Mesodermal cell (in vitro differentiated cells): ENCODE measurements around the gene ARFGAP2.
A peak's percentile ranks its signal among the peaks of the same experiment; 100 is the strongest.

Experiments used
- H3K27ac ChIP-seq: 2 replicates; pipeline ENCODE4 v1.7.0; 2013; ENCODE audit warnings: mild to moderate bottlenecking, low read depth, low read length, moderate library complexity; ENCODE audit not compliant: severe bottlenecking
- H3K36me3 ChIP-seq: 2 replicates; pipeline ENCODE4 v1.7.1; 2013; ENCODE audit warnings: mild to moderate bottlenecking, low read length, moderate library complexity; ENCODE audit not compliant: control insufficient read depth, insufficient read depth
- H3K4me1 ChIP-seq: one replicate; pipeline ENCODE4 v1.7.1; 2013; ENCODE audit warnings: mild to moderate bottlenecking, low read length; ENCODE audit not compliant: insufficient read depth, control insufficient read depth, poor library complexity, severe bottlenecking
- H3K4me3 ChIP-seq: 2 replicates; pipeline ENCODE4 v1.7.0; 2013; ENCODE audit warnings: low read length, control low read depth, mild to moderate bottlenecking; ENCODE audit not compliant: insufficient read depth, poor library complexity, severe bottlenecking; ENCODE audit errors: extremely low read depth
- H3K9me3 ChIP-seq: 2 replicates; pipeline ENCODE4 v1.7.1; 2013; ENCODE audit warnings: mild to moderate bottlenecking, low read length, moderate library complexity; ENCODE audit not compliant: control insufficient read depth
- WGBS, 2 experiments: methylation state at CpG; one replicate each; pipeline ENCODE4 v1.1.5; 2013; ENCODE audit warnings: missing lambda C conversion rate in 2 of 2; ENCODE audit not compliant: insufficient coverage in 2 of 2; 5-methylcytosine and 5-hydroxymethylcytosine counted together

ARFGAP2 gene

GRCh38 chr11:47187723-47188122 lies 11.0 kb upstream of the ARFGAP2 start:
- Histone ChIP-seq H3K4me1 (peaks cover 23% of the 10 kb centered on the region), H3K36me3 (peaks cover 2% of the 10 kb centered on the region), H3K9me3 (no peaks in the 10 kb centered on the region), H3K27ac (peak overlapping the region; percentile 2), H3K4me3 (peak overlapping the region; percentile 74)
- 53 to 69% methylated on average over 4 to 5 of the region's 5 CpGs for WGBS, 2 experiments

DNA sequence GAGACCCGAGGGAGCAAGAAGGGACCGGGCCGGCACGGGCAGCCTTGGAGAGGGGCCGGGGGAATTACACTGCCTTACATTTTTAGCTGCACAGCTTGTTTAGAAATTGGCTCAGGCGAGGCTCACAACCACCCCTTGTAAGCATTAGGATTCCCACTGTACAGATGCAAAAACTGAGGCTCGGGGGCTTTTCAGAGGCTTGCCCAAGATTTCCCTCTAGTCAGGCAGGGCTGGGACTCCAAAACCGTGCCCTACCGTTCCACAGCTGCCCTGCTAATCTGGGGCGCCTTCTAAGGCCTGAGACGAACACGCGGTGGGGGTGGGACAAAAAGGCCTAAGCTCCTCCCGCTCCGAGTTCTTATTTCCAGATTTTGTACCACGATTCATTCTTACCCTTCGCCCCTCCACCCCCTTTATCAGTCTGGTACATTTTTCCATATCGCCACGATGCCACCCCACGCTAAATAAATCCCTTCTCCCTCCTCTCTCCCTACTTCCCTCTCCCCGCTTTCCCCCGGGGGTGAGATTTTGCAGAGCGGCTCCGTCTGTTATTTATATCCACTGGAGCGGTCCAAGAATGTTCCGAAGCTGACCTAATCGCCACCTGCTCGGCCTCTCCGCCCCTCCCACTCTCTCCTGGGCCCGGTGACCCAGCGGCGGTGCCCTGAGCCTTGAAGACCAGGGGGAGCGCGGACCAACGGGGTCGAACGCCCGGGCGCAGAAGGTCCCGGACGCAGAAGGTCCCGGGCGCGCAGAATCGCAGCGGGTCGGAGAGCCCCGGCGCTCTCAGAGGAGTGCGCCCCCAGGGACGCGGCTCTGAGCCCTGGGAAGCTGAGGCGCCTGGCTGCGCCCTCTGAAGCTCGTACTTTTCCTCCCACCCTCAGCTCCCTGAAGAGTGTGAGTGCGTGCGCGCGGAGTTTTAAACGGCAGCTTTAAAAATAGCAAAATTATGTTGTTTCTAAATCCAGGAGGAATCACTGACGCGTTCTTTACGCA lies 10.3 kb upstream of the ARFGAP2 start:
- 2% methylated on average over 53 to 55 of the region's 63 CpGs for WGBS, 2 experiments
- H3K4me3 ChIP-seq = peak overlapping the region; percentile 74
- H3K4me1 ChIP-seq = peaks cover 23% of the 10 kb centered on the region
- no peaks in the 10 kb centered on the region for H3K9me3 ChIP-seq
- H3K27ac ChIP-seq = peak overlapping the region; percentile 68
- H3K36me3 ChIP-seq = peaks cover 8% of the 10 kb centered on the region

DNA sequence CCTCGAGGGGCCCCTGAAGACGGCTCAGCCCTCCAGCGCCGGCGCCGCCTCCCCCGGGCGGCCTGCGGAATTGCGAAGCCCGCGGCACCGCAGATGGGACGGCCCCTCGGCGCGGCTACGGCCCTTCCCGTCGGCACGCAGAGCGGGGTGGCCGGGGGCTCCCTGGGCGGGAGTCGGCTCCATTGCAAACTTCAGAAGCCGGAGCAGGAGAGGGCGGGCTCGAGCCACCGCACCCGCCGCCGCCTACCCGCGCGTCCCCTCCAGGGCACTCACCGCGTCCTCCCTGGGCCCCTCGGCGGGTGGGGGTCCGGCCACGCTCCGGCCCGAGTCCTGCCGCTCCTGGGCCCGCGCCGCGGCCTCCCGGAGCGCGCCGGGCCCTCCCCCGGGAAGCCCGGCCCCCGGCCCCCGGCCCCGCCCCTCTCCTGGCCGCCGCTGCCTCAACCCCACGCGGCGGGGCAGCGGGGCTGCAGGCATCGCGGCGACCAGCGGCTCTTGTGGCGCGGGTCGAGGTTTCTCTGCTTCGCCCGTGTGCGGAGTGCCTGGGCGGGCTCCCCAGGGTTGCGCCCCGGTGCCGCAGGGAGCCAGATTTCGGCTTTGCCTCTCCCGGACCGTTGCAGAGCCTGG lies 9.5 kb upstream of the ARFGAP2 start, which contains the start of gene PACSIN3:
Gene PACSIN3 (minus strand): TSS at position 359 of the 624 bp plus-strand sequence. CDS start 3,707 bp downstream, outside the sequence.
- Histone ChIP-seq H3K9me3 (no peaks in the 10 kb centered on the region), H3K4me3 (peak within 1 kb of the TSS; percentile 74), H3K27ac (peak within 1 kb of the TSS; percentile 92), H3K4me1 (peaks cover 23% of the 10 kb centered on the region), H3K36me3 (peaks cover 11% of the 10 kb centered on the region)
- 0 to 1% methylated on average over 49 to 75 of the region's 80 CpGs for WGBS, 2 experiments

DNA sequence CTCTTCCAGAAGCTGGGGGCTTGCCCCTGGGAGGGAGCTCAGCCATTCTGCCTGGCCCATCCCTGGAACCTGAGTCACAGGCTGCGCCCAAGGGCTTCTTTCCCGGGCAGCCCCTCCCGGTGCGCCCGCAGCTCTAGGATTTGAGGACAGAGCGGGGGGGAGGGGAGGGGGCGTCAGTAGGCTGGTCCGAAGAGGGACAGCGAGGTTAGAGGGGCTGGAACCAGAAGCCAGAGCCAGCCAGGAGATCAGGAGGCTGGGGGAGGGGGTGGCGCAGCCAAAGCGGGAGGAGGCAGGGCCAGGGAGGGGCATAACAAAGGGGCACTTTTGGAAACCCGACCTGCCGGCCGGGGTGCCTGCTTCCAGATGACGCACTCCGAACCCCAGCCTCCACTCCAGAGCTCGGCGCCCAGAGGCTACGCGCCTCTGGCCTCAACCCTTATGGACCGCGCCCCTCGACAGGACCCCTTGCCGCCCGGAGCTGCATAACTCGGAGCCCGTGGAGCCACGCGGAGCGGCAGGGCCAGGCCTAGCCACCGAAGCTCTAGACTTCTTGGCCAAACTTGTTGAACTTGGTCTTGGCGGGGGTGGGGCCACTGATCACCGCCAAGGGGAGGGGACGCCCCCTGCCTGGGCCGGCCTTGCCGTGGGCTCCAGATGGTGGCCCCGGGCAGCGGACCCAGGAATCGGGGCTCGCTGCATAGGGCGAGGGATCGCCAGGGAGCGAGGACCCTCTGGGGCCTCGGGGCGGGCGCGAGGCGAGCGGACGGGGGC lies 8.8 kb upstream of the ARFGAP2 start:
- 0 to 2% methylated on average over 37 to 41 of the region's 50 CpGs for WGBS, 2 experiments
- Histone ChIP-seq H3K9me3 (no peaks in the 10 kb centered on the region), H3K27ac (peak overlapping the region; percentile 92), H3K4me3 (peak overlapping the region; percentile 74), H3K36me3 (peaks cover 15% of the 10 kb centered on the region), H3K4me1 (peaks cover 23% of the 10 kb centered on the region)

DNA sequence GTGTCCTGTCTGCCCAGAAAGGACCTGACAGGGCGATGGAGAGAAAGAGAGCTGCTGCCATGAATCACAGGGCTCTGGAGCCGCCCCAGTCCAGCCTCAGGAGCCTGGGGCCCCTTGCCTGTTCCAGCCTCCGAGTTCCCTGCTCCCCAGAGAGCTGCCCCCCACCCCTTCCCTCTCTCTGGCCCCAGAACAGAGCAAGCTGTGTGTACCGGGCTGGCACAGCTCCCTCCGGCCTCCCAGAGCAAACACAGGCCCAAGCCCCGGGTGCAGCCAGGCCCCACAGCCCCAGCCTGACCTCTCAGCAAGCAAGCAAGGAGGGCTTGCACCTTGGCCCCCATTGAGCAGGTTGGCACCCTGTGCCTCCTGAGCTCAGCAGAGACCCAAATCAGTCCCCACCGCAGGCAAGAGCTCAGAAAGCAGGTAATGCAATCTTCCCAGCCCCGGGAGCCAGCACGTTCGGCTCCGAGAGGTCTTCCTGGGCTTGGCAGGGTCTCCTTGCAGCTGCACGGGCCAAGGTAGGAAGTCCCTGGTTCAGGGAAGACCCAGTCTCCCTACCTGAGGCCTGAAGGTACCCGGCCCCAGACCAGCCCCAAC lies 8.1 kb upstream of the ARFGAP2 start:
- Histone ChIP-seq H3K4me1 (peaks cover 23% of the 10 kb centered on the region), H3K36me3 (peaks cover 22% of the 10 kb centered on the region), H3K9me3 (no peaks in the 10 kb centered on the region), H3K4me3 (peak overlapping the region; percentile 74), H3K27ac (peak overlapping the region; percentile 92)
- 44 to 45% methylated on average over 13 of the region's 13 CpGs for WGBS, 2 experiments

DNA sequence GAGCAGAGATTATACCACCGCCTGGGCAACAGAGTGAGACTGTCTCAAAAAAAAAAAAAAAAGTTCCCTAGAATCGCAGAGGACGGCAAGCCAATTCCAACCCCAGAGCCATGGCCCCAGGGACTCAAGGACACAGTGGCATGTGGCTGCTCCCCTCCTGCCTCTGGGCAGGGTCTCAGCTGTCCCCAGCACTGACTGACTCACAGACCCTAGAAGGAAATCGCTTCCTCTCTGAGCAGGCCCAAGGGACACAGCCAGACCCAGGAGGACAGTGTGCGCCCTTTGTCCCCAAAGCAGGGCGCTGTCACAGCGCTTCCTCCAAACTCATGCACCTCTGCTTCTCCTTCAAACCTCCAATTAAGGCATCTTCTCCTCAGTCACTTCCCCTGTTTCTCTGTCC lies 7.3 kb upstream of the ARFGAP2 start:
- Histone ChIP-seq H3K4me1 (peaks cover 19% of the 10 kb centered on the region), H3K27ac (no peak overlapping the region)
- WGBS, 2 experiments = 98 to 100% methylated on average over 5 of the region's 7 CpGs

DNA sequence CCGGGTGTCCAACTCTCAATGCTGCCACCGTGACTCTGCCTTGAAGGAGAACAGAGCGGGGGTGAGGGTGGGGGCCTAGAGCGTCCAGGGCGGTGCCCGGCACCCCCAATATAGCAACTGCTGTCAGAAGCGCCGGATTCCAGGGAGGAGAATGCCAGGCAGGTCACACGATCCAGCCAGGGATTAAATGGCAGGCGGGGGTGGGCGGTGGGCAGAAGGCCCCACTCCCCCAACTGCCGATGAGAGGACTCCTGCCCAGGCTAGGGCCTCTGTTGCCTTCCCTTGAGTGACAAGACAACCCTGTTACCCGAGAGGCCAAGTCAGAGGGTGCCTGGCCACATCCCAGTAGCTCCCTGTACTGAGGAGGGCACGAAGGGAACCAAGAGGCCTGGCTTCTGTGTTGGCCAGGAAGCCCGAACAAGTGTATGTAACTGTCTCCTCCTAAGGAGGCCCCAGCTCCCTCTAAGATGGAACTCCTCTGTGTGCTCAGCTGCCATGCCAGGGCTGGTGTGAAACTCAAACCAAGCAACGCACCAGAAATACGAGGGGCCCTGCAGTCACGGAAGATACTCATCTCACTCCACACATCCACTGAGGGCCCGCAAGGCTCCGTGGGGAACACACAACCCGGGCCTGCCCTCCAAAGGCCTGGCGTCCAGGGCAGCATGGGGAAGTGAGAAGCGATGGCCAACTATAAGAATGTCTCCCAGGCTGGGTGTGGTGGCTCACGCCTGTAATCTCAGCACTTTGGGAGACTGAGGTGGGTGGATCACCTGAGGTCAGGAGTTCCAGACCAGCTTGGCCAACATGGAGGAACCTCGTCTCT lies 6.6 kb upstream of the ARFGAP2 start:
- no peak overlapping the region for H3K4me3 ChIP-seq
- H3K27ac ChIP-seq = no peak overlapping the region
- H3K9me3 ChIP-seq = no peaks in the 10 kb centered on the region
- peaks cover 35% of the 10 kb centered on the region for H3K36me3 ChIP-seq
- WGBS, 2 experiments = 95 to 97% methylated on average over 17 to 23 of the region's 25 CpGs
- peaks cover 22% of the 10 kb centered on the region for H3K4me1 ChIP-seq

More for the DNA sequence above, 7.3 kb upstream of the ARFGAP2 start:
- Histone ChIP-seq H3K4me3 (no peak overlapping the region), H3K36me3 (peaks cover 30% of the 10 kb centered on the region), H3K9me3 (no peaks in the 10 kb centered on the region)

DNA sequence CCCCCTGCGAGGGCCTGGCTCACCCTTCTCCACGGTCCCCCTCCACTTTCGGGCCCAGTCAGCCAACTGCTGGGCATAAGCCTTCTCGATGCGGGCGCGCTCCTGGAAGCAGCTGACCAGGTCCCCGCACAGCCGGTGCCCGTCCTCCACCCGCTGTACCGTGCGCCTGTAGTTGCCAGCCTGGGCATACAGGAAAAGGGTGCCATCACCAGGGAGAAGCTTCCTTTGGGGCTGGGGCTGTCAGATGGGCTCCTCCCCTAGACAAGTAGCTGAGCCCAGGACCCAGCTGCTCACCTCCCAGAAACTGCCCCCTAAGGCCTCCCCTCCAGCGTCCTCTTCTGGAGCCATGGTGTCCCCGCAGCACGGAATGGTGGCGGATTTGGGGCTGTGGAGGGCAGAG lies 5.7 kb upstream of the ARFGAP2 start:
- Histone ChIP-seq H3K9me3 (no peaks in the 10 kb centered on the region), H3K4me1 (peaks cover 23% of the 10 kb centered on the region), H3K27ac (no peak overlapping the region), H3K4me3 (no peak overlapping the region), H3K36me3 (peaks cover 35% of the 10 kb centered on the region)
- 98 to 99% methylated on average over 13 to 14 of the region's 17 CpGs for whole genome bisulfite sequencing, 2 experiments

DNA sequence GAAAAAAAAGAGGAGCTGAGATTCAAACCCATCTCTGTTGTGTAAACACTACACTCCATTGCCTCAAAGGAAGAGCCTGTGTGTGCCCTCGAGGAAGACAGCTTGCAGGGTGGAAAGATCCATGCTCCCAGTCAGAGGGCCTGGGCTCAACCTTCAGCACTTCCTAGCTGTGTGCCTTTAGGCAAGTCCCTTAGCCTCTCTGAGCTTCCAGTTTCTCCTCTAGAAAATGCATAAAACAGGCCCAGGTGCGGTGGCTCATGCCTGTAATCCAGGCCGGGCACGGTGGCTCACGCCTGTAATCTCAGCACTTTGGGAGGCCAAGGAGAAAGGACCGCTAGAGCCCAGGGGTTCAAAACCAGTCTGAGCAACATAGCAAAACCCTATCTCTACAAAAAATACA lies 4.6 kb upstream of the ARFGAP2 start:
- Histone ChIP-seq H3K27ac (no peak overlapping the region), H3K9me3 (no peaks in the 10 kb centered on the region), H3K36me3 (peaks cover 35% of the 10 kb centered on the region), H3K4me1 (peaks cover 23% of the 10 kb centered on the region), H3K4me3 (no peak overlapping the region)
- 91 to 97% methylated on average over 5 of the region's 6 CpGs for WGBS, 2 experiments
